ENCODE measurements around the gene GATA2. TPM values are rescaled to one million over a fixed set of nuclear protein-coding genes. Genes with fewer than 3 reads are reported as not detected.
A peak's percentile ranks its signal among the peaks of the same experiment; 100 is the strongest.

Gene GATA2
- total RNA-seq, 3 donors from 2014 or later, result 1.6 to 10.1 (median 8.8) TPM

GRCh38 chr3:128491941-128492670 is 895 bp downstream of the GATA2 start:
- Histone ChIP-seq H3K4me1 (ENCODE audit: low read depth) (peaks cover 48% of the 10 kb centered on the region), H3K36me3 (ENCODE audit: low read depth) (no peaks in the 10 kb centered on the region), H3K9me3 (no peaks in the 10 kb centered on the region), H3K4me3 (no peak overlapping the region)
- ATAC-seq, result no peak
- intact Hi-C loops (cut with DNase I, micrococcal nuclease), result no loop called here
- no peak for TF ChIP-seq CTCF (IDR thresholded peaks at IDR 0.05)
- DNase-seq, result peak in 1 of 3 donors; percentile 28

GRCh38 chr3:128491691-128491940 is 1.4 kb downstream of the GATA2 start:
- ATAC-seq, result no peak
- Histone ChIP-seq H3K4me1 (ENCODE audit: low read depth) (peaks cover 48% of the 10 kb centered on the region), H3K9me3 (no peaks in the 10 kb centered on the region), H3K36me3 (ENCODE audit: low read depth) (no peaks in the 10 kb centered on the region), H3K4me3 (no peak overlapping the region)
- DNase-seq, result peak in 1 of 3 donors; percentile 34
- intact Hi-C loops (cut with DNase I, micrococcal nuclease), result no loop called here
- TF ChIP-seq CTCF (IDR thresholded peaks at IDR 0.05), result no peak

- DNase-seq, result no peak
- Histone ChIP-seq H3K4me1 (ENCODE audit: low read depth) (peaks cover 49% of the 10 kb centered on the region), H3K36me3 (ENCODE audit: low read depth) (no peaks in the 10 kb centered on the region), H3K4me3 (no peak overlapping the region), H3K9me3 (no peaks in the 10 kb centered on the region)
- intact Hi-C loops (cut with DNase I, micrococcal nuclease), result no loop called here
- TF ChIP-seq CTCF (IDR thresholded peaks at IDR 0.05), result no peak
- no peak for ATAC-seq
Observed at GRCh38 chr3:128490915-128491690, 1.9 kb downstream of the GATA2 start.

- peaks cover 49% of the 10 kb centered on the region for H3K4me1 ChIP-seq (ENCODE audit: low read depth)
- H3K4me3 ChIP-seq, result no peak overlapping the region
- ATAC-seq (no peak), DNase-seq (no peak)
- H3K36me3 ChIP-seq (ENCODE audit: low read depth), result no peaks in the 10 kb centered on the region
- intact Hi-C loops (cut with DNase I, micrococcal nuclease), result no loop called here
- TF ChIP-seq CTCF (IDR thresholded peaks at IDR 0.05), result no peak
- H3K9me3 ChIP-seq, result no peaks in the 10 kb centered on the region
Observed at GRCh38 chr3:128490650-128490914, 2.4 kb downstream of the GATA2 start.

GRCh38 chr3:128489927-128490649 is 2.9 kb downstream of the GATA2 start:
- Histone ChIP-seq H3K36me3 (ENCODE audit: low read depth) (no peaks in the 10 kb centered on the region), H3K4me1 (ENCODE audit: low read depth) (peaks cover 49% of the 10 kb centered on the region), H3K9me3 (no peaks in the 10 kb centered on the region), H3K4me3 (no peak overlapping the region)
- TF ChIP-seq CTCF (IDR thresholded peaks at IDR 0.05), result no peak
- peak in 1 of 3 donors; percentile 50 for DNase-seq
- intact Hi-C loops (cut with DNase I, micrococcal nuclease), result no loop called here
- ATAC-seq, result peak; percentile 35

All from mucosa of descending colon (tissue), 3 donors.